ENCODE data around the gene SRPRB.

DNA sequence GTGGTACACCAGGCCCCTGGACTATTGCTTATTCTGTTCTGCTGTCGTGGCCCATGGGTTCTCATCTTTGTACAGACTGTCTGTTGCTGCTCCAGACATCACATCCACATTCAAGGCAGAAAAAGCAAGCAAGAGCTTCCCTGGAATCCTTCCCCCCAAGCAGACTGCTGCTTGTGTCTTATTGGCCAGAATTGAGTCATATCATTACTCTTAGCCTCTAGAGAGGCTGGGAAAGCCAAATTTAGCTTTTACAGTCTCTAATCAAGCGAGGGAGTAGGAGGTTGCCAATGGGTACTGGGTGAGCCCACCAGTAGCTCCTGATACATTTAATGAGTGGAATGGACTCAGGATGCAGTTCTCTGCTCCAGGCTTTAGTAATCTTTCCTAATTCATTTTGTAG lies 50.7 kb downstream of the SRPRB start:
- TF ChIP-seq TCF7 (IDR thresholded peaks at IDR 0.05; ENCODE audit: borderline replicate concordance) (no peak), HCFC1 (IDR thresholded peaks at IDR 0.05; ENCODE audit: low read depth, low read length) (no peak), ZNF561 (CRISPR knock-in tag; conservative IDR thresholded peaks at IDR 0.05) (no peak)
- TF ChIP-seq, protein P1, sequence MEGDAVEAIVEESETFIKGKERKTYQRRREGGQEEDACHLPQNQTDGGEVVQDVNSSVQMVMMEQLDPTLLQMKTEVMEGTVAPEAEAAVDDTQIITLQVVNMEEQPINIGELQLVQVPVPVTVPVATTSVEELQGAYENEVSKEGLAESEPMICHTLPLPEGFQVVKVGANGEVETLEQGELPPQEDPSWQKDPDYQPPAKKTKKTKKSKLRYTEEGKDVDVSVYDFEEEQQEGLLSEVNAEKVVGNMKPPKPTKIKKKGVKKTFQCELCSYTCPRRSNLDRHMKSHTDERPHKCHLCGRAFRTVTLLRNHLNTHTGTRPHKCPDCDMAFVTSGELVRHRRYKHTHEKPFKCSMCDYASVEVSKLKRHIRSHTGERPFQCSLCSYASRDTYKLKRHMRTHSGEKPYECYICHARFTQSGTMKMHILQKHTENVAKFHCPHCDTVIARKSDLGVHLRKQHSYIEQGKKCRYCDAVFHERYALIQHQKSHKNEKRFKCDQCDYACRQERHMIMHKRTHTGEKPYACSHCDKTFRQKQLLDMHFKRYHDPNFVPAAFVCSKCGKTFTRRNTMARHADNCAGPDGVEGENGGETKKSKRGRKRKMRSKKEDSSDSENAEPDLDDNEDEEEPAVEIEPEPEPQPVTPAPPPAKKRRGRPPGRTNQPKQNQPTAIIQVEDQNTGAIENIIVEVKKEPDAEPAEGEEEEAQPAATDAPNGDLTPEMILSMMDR (IDR thresholded peaks at IDR 0.05 in 2 of 3, conservative IDR thresholded peaks at IDR 0.05 in 1 of 3; ENCODE audit: insufficient read depth in 2 of 3, low read depth in 1 of 3, low read length in 3 of 3) = no peak
